Measurements from ENCODE around the gene TRMT61A. TPM values are rescaled to one million over a fixed set of nuclear protein-coding genes. Genes with fewer than 3 reads are reported as not detected.

The TRMT61A gene
- total and polyA plus RNA-seq, 2 donors (not counting 3 experiments of a cell fraction or from before 2014, with no cell fraction given) = 6.8 to 10.6 TPM

DNA sequence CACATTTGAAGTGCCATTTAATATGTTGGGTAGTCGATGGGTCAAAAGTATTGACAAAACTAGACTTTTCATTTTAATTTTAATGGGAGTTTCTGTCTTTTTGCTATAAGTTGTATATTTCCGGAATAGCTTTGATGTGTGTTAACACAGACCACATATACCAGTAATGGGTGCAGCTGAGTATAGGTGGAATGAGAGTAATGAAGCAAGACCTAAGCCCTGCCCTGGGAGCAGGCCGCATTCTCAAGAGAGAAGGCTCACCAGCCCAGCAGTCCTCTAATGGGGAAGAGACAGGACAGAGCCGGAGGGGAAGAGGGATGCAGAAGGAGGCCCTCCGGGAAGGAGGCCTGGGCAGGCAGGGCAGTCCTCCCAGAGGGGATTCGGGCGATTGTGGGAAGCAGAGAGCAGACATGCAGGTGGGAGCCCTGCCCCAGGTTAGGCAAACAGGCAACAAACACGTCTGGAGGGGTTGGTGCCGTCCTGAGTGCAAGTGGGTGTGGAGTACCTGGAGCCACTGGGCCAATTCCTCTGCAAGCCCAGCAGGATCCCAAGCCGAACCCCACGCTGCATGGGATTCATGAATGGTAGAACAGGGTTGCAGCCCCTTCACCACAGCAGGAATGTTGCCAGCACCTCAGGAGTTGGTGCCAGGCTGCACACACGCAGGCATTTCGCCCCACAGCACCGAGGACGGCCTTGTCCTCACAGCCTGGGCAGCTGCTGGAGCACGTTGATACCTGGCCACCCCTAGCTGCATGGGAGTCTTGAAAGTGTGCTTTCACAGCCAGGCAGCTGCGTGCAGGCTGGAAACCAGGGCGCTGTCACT, 14.2 kb upstream of the TRMT61A start:
- dilution Hi-C loops (cut with MboI; ENCODE audit: extremely low pct_ligation_motif_present, low sequenced_read_pairs) (no loop called here), intact Hi-C loops (cut with micrococcal nuclease) (no loop called here)
- Histone ChIP-seq H3K36me3 (ENCODE audit: control insufficient read depth in 2 of 2, extremely low read depth in 1 of 2, insufficient read depth in 2 of 2, low read length in 2 of 2) (peaks cover 4 to 8% of the 10 kb centered on the region in 2 experiments), H3K9ac (replicated peaks; ENCODE audit: extremely low read depth, insufficient read depth, low read length) (no peak overlapping the region), H3K27ac (ENCODE audit: insufficient read depth, low read depth, low read length) (no peak overlapping the region), H3K4me1 (ENCODE audit: control insufficient read depth, extremely low read depth, insufficient read depth, low read length) (peaks cover 7% of the 10 kb centered on the region), H3K27me3 (ENCODE audit: control insufficient read depth in 2 of 2, insufficient read depth in 2 of 2, low read length in 2 of 2) (no peaks in the 10 kb centered on the region), H4K20me1 (replicated peaks; ENCODE audit: control insufficient read depth, extremely low read depth, insufficient read depth, low read length) (no peaks in the 10 kb centered on the region), H3K4me2 (ENCODE audit: insufficient read depth, low read length) (no peak overlapping the region), H3K4me3 (replicated peaks in 1 of 3; ENCODE audit: insufficient read depth in 1 of 3, low read depth in 1 of 3, low read length in 3 of 3) (no peak overlapping the region), H3K9me1 (replicated peaks; ENCODE audit: control insufficient read depth, extremely low read depth, insufficient read depth, low read length) (no peaks in the 10 kb centered on the region), H2AFZ (ENCODE audit: low read depth, low read length) (no peak overlapping the region), H3K79me2 (ENCODE audit: control insufficient read depth, insufficient read depth, low read length) (no peaks in the 10 kb centered on the region), H3K9me3 (replicated peaks; ENCODE audit: control insufficient read depth, insufficient read depth, low read length) (no peaks in the 10 kb centered on the region)
- TF ChIP-seq JUN (IDR thresholded peaks at IDR 0.05; ENCODE audit: borderline replicate concordance, insufficient read depth, insufficient read length, low read depth) (no peak), POLR2A (IDR thresholded peaks at IDR 0.05; ENCODE audit: low read depth, low read length) (peak; percentile 16), POLR2AphosphoS5 (IDR thresholded peaks at IDR 0.05; ENCODE audit: insufficient read depth, low read depth, low read length) (peak; percentile 26)
- FAIRE-seq (no peak), DNase-seq (ENCODE audit: low read depth, low spot score) (no peak)
- no TSS peak for BruUV-seq (replicated peaks)
- POLR2A ChIA-PET = no interaction called here
- CTCF ChIA-PET = interaction anchor here (8.0 kb wide), 1 partner anchor 32 kb away, joined by 209 read pairs; no protein-coding TSS in a partner anchor

DNA sequence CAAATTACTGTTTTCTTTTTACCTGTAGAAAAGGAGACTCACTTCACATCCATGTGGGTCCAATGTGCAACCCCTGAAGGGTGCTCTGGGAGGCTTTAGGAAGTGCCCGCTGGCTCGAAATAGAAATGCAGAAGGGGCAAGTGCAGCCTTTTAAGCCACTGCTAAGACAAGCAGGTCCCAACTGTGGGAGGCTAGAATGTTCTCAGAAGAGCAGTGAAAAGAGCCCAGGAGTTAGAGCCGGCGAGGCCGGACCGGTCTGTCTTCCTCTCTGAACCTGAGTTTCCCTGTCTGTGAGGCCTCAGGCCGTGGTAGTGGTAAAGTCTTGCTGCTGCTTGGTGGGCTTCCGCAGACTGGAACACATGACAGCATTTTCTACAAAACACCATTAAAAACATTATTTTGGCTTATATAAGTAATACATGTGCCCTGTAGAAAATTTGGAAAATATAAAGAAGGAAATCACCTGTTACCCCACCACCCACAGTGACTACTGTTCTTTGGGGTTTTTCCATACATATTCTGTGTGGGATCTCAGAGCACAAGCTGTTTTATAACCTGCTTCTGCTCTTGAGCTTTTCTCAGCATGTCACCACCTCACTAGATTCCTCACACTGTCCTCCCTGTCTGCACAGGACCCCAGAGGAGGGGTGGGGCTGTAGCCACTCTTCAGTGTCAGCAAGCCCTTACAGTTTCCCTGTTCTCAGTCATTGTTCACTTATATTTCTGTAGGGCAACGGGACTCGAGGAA, 12.4 kb upstream of the TRMT61A start:
- no peaks in the 10 kb centered on the region for H3K9me3 ChIP-seq (replicated peaks; ENCODE audit: control insufficient read depth, insufficient read depth, low read length)
- no peaks in the 10 kb centered on the region for H4K20me1 ChIP-seq (replicated peaks; ENCODE audit: control insufficient read depth, extremely low read depth, insufficient read depth, low read length)
- DNase-seq (ENCODE audit: low read depth, low spot score) (no peak), FAIRE-seq (no peak)
- TF ChIP-seq, protein P1, sequence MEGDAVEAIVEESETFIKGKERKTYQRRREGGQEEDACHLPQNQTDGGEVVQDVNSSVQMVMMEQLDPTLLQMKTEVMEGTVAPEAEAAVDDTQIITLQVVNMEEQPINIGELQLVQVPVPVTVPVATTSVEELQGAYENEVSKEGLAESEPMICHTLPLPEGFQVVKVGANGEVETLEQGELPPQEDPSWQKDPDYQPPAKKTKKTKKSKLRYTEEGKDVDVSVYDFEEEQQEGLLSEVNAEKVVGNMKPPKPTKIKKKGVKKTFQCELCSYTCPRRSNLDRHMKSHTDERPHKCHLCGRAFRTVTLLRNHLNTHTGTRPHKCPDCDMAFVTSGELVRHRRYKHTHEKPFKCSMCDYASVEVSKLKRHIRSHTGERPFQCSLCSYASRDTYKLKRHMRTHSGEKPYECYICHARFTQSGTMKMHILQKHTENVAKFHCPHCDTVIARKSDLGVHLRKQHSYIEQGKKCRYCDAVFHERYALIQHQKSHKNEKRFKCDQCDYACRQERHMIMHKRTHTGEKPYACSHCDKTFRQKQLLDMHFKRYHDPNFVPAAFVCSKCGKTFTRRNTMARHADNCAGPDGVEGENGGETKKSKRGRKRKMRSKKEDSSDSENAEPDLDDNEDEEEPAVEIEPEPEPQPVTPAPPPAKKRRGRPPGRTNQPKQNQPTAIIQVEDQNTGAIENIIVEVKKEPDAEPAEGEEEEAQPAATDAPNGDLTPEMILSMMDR (IDR thresholded peaks at IDR 0.05; ENCODE audit: extremely low read depth in 1 of 2, insufficient read depth in 1 of 2, low read depth in 1 of 2, low read length in 2 of 2) = no peak
- TF ChIP-seq POLR2AphosphoS5 (IDR thresholded peaks at IDR 0.05; ENCODE audit: insufficient read depth, low read depth, low read length) = peak; percentile 10
- CTCF ChIA-PET = interaction anchor here (3.1 to 8.0 kb wide), 2 partner anchors 18 to 30 kb away, joined by 33 to 209 read pairs; no protein-coding TSS in a partner anchor
- no peak overlapping the region for H3K4me2 ChIP-seq (ENCODE audit: insufficient read depth, low read length)
- H2AFZ ChIP-seq (ENCODE audit: low read depth, low read length) = no peak overlapping the region
- POLR2A ChIA-PET = no interaction called here
- no peaks in the 10 kb centered on the region for H3K36me3 ChIP-seq (ENCODE audit: control insufficient read depth in 2 of 2, extremely low read depth in 1 of 2, insufficient read depth in 2 of 2, low read length in 2 of 2)
- no peaks in the 10 kb centered on the region for H3K9me1 ChIP-seq (replicated peaks; ENCODE audit: control insufficient read depth, extremely low read depth, insufficient read depth, low read length)
- no peaks in the 10 kb centered on the region for H3K79me2 ChIP-seq (ENCODE audit: control insufficient read depth, insufficient read depth, low read length)
- H3K27ac ChIP-seq (ENCODE audit: insufficient read depth, low read depth, low read length) = no peak overlapping the region
- H3K9ac ChIP-seq (replicated peaks; ENCODE audit: extremely low read depth, insufficient read depth, low read length) = no peak overlapping the region
- no peak overlapping the region for H3K4me3 ChIP-seq (replicated peaks in 1 of 3; ENCODE audit: insufficient read depth in 1 of 3, low read depth in 1 of 3, low read length in 3 of 3)
- dilution Hi-C loops (cut with MboI; ENCODE audit: extremely low pct_ligation_motif_present, low sequenced_read_pairs) (no loop called here), intact Hi-C loops (cut with micrococcal nuclease) (no loop called here)
- peaks cover 0 to 9% of the 10 kb centered on the region in 2 experiments for H3K27me3 ChIP-seq (ENCODE audit: control insufficient read depth in 2 of 2, insufficient read depth in 2 of 2, low read length in 2 of 2)
- H3K4me1 ChIP-seq (ENCODE audit: control insufficient read depth, extremely low read depth, insufficient read depth, low read length) = peaks cover 11% of the 10 kb centered on the region
- no TSS peak for BruUV-seq (replicated peaks)
